ENCODE data around the gene CDH4.

GRCh38 chr20:61684136-61684535 lies 432.1 kb downstream of the CDH4 start:
- no peak for TF ChIP-seq CTCF (IDR thresholded peaks at IDR 0.05)
- no peak for TF ChIP-seq POLR2A (IDR thresholded peaks at IDR 0.05)
- no peak for TF ChIP-seq POLR2AphosphoS5 (IDR thresholded peaks at IDR 0.05)

All from upper lobe of left lung (tissue), 4 donors.